Activated CD4-positive, alpha-beta T cell treated with anti-CD3 and anti-CD28 coated beads, Interleukin-2, amount 50 U/mL, for 1 hour (primary cell): ENCODE data around the gene NOP16.

ENCODE experiments used
- DNase-seq: peaks from one replicate; pipeline ENCODE4 v3.0.0-alpha.2; 2020

The NOP16 gene

GRCh38 chr5:176384366-176384930 lies 4.0 kb downstream of the NOP16 start:
- no peak for DNase-seq

GRCh38 chr5:176383961-176384360 lies 4.4 kb downstream of the NOP16 start:
- DNase-seq: no peak

DNA sequence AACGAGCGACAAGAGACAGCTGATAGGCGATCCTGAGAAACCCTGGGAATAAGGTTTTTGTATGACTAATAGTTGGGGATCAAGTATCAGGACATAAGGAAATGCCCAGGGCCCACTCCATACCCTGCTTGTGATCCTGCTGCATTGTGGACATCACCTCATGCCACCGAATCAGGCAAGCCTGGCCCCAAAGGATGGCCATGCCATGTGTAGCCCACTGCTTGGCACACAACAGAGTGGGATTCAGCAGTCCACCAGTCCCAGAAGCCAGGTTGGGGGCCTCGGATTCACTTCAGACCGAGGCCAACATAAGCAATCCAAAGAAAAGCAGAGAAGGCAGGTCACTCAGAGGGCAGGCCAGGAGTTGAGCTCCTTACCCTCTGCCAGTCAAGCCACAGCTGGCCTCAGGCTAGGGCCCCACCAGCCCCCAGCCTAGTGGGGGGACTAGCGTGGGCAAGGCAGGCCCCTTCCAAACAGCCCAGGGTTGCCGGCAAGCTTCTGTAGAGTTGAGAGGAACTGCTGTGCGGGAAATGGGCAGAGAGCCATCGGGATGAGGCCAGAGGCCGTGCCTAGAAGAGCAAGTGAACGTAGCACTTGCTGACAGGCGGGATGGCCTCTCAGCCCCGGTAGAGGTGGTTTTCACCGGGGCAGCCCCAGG lies 5.0 kb downstream of the NOP16 start:
- no peak for DNase-seq

DNA sequence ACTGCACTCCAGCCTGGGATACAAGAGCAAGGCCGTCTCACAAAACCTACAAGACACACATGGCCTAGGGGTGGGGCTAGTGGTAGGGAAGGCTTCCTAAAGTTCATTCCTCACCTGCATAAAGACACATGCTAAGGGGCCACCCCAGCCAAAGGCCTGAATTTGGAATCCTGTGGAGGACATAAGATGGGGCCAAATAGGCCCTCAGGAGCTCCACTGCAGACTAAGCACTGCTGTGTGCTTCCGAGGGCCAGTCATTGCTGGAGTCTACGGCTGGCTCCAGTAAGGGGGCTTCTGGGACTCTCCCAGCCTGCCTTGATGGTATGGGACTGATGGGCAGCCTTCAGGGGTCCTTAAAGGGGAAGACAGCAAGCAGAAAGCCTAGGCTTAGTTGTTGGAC lies 5.7 kb downstream of the NOP16 start:
- no peak for DNase-seq

- DNase-seq: no peak
Measured at GRCh38 chr5:176381979-176382378, 6.4 kb downstream of the NOP16 start.

DNA sequence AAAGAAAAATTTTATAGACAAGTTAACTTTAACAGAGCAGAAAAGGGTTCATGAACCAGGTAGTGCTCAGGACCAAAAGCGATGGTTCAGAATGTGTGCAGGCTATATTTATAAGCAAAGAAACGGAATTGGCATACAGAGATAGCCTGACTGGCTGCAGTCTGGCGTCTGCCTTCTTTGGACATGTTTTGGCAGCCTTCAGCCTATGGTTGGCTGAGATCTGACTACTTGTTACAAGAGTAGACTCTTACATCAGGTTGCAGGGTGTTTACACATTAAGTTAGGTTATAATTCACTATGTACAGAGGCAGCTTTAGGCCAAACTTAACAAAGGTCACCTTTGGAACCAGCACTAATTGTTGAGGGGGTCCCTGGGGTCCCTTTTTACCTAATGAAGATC lies 7.0 kb downstream of the NOP16 start:
- no peak for DNase-seq

GRCh38 chr5:176379881-176380280 lies 8.5 kb downstream of the NOP16 start:
- no peak for DNase-seq

DNA sequence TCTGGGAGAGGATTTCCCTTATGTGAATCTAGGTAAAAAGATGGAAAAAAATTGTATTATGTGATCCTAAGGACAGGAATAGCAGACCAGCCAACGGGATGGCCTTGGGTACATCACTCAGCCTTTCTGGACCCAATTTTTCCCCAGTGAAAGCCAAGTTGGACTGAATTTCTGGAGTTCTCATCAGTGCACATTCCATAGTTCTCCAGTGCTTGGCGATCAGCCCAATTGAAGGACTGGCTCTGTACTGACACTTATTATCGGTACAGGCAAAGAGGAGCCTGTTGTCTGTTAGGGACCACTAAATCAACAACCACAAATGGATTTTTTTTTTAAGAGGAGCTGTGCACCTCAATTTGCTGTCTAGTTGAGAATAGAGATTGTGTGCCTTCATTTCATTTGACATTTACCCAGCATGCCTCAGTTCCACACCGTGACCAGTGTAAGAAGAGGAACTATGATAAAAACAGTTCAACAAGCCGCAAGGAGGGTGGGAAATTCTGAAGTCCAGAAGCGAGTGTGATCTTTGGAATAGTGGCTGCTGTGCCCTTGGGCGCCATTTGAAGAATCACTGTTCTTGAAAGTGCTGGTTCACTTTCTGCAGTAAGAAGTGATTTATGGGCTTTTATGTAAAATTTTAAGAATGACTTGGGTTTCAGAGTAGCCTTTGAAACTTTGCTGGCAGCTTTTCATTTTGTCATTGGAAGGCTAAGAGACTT lies 15.1 kb downstream of the NOP16 start:
- no peak for DNase-seq

GRCh38 chr5:176371621-176372539 lies 16.5 kb downstream of the NOP16 start:
- no peak for DNase-seq

- DNase-seq: no peak
Measured at GRCh38 chr5:176369934-176370711, 18.3 kb downstream of the NOP16 start.

- no peak for DNase-seq
Measured at GRCh38 chr5:176368726-176369125, 19.7 kb downstream of the NOP16 start.

DNA sequence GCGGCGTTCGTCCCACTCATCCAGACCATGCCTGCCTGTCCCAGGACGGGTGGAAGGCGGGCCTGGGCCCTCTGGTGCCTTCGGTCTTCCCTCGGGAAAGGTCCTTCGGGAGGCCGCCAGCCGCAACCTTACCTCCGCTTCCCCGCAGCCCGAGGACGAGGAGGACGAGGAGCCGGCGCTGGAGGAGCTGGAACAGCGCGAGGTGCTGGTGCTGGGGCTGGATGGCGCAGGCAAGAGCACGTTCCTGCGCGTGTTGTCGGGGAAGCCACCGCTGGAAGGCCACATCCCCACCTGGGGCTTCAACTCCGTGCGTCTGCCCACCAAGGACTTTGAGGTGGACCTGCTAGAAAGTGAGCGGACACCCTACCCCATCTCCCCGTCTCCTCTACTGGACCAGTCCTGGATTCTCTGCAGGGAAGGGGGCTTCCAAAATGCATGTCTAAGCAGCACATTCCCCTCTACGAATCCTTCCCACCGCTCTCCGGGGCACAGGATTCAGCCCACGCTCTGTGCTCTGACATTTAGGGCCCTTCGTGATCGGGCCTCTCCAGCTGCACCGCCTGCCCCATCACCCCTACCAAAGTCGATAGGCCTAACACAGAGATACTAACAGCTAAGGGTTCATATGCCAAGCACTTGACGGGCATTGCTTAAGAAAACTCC lies 22.0 kb downstream of the NOP16 start:
- DNase-seq: no peak

- DNase-seq: peak; percentile 41
Measured at GRCh38 chr5:176365351-176366231, 22.8 kb downstream of the NOP16 start, which contains the start of gene ARL10. TSS of gene ARL10 (plus strand) at chr5:176365487. CDS start at chr5:176365564, 77 bp downstream.

DNA sequence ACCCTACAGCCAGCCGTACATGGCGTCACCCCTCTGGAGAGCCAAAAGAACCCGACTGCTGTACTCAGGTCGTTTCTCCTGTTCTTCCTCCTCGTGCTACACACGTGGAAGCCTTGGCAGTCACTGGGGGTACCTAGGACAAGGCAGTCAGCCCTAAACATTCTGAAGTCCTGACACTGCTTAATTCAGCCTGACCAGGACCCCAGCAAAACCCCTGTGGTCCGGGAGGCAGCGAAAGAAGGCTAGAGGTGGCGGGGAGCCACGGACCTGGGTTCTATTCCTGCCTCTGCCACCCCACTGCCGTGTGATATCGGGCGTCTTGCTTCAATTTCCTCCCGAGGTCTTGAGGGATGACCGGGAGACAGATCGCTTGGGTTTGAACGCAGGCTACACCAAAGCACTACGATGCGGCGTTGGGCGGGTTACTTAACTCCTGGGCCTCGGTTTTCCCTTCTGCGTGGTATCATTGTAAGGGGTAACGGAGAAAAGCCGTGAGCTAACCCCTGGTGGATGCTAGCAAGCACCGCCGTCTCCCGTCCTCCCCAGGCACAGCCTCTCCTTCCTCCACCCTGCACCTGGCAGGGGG lies 23.5 kb downstream of the NOP16 start:
- no peak for DNase-seq

DNA sequence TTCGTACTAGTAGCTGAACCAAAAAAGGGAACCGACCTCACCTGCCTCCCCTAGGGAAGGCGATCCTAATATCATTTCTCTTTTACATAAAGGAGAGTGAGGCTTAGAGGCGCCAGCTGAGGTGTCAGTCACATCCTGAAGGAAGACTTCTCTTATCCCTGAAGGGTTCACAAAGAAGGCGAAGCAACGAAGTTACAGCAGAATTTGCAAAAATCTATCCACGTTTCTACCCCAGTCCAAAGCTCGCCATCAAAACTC lies 26.2 kb downstream of the NOP16 start:
- DNase-seq: no peak

GRCh38 chr5:176361437-176362232 lies 26.8 kb downstream of the NOP16 start, which contains the start of gene KIAA1191:
TSS of gene KIAA1191 (minus strand) at chr5:176361764. CDS start at chr5:176359508, 2,256 bp downstream.
- DNase-seq: peak; percentile 94

GRCh38 chr5:176360894-176361436 lies 27.4 kb downstream of the NOP16 start:
- DNase-seq: peak; percentile 7

DNA sequence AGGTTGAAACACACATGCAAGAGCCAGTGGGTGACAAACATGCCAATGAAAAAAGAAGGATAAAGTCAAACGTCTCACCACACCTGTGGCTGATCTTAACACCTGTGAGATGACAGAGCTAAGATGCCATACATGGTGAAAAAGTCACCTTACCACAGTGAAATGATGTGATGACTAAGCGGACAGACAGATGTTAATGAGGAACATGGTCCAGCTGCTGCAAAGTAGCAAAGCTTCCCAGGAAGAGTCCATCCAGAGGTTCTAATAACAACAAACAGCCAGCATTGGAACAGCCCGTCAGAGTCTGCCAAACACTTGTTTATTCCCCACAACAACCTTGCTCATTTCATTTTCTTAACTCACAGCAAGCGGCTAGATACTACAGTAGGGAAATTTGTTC lies 28.7 kb downstream of the NOP16 start:
- DNase-seq: no peak

DNA sequence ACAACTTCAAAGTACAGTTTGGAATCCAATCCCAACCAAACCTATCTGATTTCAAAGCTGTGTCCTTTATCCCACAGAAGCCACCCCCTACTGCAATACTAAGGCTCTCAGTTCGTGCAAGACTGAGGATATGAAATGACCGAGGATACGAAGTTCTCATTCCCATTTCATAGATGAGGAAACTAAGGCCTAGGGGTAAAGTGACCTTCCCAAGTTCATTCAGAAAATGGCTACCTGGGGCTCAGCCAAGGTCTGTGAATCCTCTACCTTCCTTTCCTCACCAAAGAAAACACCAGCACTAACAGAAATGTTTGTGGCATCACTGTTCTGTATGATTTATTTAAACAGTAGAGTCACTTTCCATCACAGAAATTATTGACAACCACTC lies 32.2 kb downstream of the NOP16 start:
- no peak for DNase-seq
